Panc1 (cell line): ENCODE results near the gene CPNE7.

Experiments
- SIN3A ChIP-seq: IDR thresholded peaks from 2 replicates; pipeline ENCODE4 v1.6.1; 2012; ENCODE audit warnings: low read depth, mild to moderate bottlenecking, low read length, moderate library complexity, borderline replicate concordance; ENCODE audit not compliant: insufficient read depth
- TCF7L2 ChIP-seq: IDR thresholded peaks from 2 replicates; pipeline ENCODE4 v1.6.1; 2011; ENCODE audit warnings: mild to moderate bottlenecking, low read depth, low read length, inconsistent platforms
- TF ChIP-seq, protein P1 (sequence below): fragments of 450-650 bp; IDR thresholded peaks from 2 replicates; pipeline ENCODE4 v1.5.1; 2017; ENCODE audit warnings: mild to moderate bottlenecking

DNA sequence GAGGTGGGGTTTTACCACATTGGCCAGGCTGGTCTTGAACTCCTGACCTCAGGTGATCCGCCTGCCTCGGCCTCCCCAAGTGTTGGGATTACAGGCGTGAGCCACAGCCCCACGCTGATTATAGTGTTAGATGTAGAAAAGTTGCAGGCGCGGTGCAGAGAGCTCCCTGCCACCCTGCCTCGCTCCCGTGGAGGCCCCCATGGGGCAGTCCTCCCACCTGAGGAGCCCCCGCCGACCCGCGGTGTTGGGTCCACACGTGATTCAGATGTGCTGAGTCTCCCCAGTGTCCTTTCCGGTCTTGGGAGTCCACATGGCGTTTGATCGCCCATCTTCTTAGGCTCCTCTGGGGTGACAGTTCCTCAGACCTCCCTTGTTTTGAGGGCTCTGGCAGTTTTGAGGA, 20.3 kb upstream of the CPNE7 start:
- TF ChIP-seq SIN3A (no peak), TCF7L2 (no peak)
- TF ChIP-seq, protein P1, sequence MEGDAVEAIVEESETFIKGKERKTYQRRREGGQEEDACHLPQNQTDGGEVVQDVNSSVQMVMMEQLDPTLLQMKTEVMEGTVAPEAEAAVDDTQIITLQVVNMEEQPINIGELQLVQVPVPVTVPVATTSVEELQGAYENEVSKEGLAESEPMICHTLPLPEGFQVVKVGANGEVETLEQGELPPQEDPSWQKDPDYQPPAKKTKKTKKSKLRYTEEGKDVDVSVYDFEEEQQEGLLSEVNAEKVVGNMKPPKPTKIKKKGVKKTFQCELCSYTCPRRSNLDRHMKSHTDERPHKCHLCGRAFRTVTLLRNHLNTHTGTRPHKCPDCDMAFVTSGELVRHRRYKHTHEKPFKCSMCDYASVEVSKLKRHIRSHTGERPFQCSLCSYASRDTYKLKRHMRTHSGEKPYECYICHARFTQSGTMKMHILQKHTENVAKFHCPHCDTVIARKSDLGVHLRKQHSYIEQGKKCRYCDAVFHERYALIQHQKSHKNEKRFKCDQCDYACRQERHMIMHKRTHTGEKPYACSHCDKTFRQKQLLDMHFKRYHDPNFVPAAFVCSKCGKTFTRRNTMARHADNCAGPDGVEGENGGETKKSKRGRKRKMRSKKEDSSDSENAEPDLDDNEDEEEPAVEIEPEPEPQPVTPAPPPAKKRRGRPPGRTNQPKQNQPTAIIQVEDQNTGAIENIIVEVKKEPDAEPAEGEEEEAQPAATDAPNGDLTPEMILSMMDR: no peak
